Muscle of arm (tissue), 12 donors: ENCODE results near the gene HLA-A. TPM values are rescaled to one million over a fixed set of nuclear protein-coding genes. Genes with fewer than 3 reads are reported as not detected.

Experiments used
- DNase-seq: peaks from one replicate; pipeline ENCODE4 v3.0.0-alpha.2; 2013
- polyA plus RNA-seq, 12 donors: library from polyadenylated mRNA; unstranded; fragments of 120-200 nt; gene quantifications; one replicate each; pipeline ENCODE4 v1.2.1, GENCODE V29; 2013; ENCODE audit not compliant: insufficient read length in 12 of 12

Gene HLA-A
- polyA plus RNA-seq, 12 donors: 45.1 to 155 (median 101) TPM; not detected in 1

- DNase-seq: no peak
Observed at GRCh38 chr6:29982097-29982496, 39.8 kb downstream of the HLA-A start.

DNA sequence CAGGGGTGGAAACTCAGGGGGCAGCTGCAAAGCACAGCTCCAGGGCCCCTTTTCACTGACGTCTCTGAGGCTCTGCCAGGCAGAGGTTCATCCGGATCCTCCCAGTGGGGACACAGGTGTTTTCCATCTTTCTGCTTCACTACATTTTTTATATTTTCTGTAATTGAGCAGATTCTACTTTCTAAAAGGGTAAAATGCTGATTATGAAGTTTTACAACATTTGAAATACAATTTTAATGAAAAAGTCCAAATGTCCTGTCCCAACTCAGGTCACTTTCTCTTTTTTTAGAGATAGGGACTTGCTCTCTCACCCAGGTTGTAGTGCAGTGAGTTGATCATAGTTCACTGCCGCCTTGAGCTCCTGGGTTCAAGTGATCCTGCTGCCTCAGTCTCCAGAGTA is 41.9 kb downstream of the HLA-A start:
- no peak for DNase-seq

- no peak for DNase-seq
Observed at GRCh38 chr6:29984992-29985391, 42.7 kb downstream of the HLA-A start.

DNA sequence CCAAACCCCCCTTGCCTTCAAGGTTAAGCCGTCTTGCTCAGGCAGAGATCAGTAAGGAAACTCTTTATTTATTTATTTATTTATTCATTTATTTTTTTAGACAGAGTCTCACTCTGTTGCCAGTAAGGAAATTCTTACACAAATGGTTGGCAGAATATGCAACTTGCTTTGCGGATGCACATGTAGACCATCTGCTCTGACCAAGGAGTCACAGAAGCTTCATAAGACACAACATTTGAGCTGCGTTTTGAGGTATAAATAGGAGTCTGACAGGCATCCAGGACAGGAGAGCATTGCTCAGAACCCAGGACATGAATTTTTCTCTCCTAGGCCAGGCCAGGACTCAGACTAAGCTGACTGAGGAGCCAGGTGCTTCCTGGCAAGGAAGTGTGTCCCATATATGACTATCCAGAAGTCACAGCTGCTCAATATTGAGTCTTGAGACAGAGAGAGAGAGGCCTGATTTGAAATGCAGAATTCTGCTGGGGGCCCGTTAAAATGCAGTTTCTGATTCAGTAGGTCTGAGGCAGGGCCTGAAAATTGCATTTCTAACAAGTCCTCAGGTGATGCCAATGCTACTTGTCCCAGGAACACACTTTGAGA is 43.9 kb downstream of the HLA-A start:
- no peak for DNase-seq

DNA sequence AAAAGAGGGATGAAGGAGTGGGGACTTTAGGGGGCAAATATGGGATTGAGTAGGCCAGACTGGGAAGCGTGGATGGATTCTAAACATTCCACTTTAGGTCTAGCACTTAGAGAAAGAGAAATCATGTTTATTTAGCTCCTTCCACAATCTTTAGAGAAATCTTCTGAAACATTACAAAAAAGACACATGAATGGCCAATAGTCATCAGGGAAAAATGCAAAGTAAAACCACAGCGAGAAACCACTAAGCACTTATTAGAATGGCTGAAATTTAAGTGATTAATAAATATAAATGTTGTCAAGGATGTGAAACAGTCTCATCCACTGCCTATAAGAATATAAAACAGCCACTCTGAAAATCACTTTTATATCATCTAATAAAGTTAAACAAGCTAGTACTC is 46.9 kb downstream of the HLA-A start:
- DNase-seq: no peak

GRCh38 chr6:29990931-29991330 is 48.6 kb downstream of the HLA-A start:
- no peak for DNase-seq

- no peak for DNase-seq
Observed at GRCh38 chr6:29992807-29993206, 50.5 kb downstream of the HLA-A start.

- no peak for DNase-seq
Observed at GRCh38 chr6:29994826-29995225, 52.5 kb downstream of the HLA-A start.

- DNase-seq: no peak
Observed at GRCh38 chr6:29995340-29995777, 53.0 kb downstream of the HLA-A start.

Other genes starting within 250 kb of the HLA-A start
- 10 to 100 TPM in 2 of 12 donors, 1 to 10 TPM in 9, not detected in 1; 4.0 to 15.9 (median 6.8) TPM for gene HLA-F, start 219.1 kb upstream of the HLA-A start, polyA plus RNA-seq
- 10 to 100 TPM in 1 of 12 donors, 1 to 10 TPM in 8, under 1 TPM in 1, not detected in 2; 0.63 to 10.2 (median 5.4) TPM for gene HLA-G, start 114.7 kb upstream of the HLA-A start, polyA plus RNA-seq
- gene POLR1H, start 118.7 kb downstream of the HLA-A start, polyA plus RNA-seq: 10 to 100 TPM in 11 of 12 donors, not detected in 1; 17.4 to 30.2 (median 21.6) TPM
- gene PPP1R11, start 124.7 kb downstream of the HLA-A start, polyA plus RNA-seq: 10 to 100 TPM in 11 of 12 donors, not detected in 1; 30.6 to 69.3 (median 37.6) TPM
- 1 to 10 TPM in 3 of 12 donors, under 1 TPM in 7, not detected in 2; 0.29 to 5.0 (median 0.63) TPM for gene RNF39, start 133.2 kb downstream of the HLA-A start, polyA plus RNA-seq
- under 1 TPM in 2 of 12 donors, not detected in 10; 0.23 to 0.48 TPM for gene TRIM31, start 170.6 kb downstream of the HLA-A start, polyA plus RNA-seq
- under 1 TPM in 1 of 12 donors, not detected in 11; 0.13 TPM for gene TRIM40, start 193.6 kb downstream of the HLA-A start, polyA plus RNA-seq
- 1 to 10 TPM in 1 of 12 donors, under 1 TPM in 9, not detected in 2; 0.15 to 1.9 (median 0.45) TPM for gene TRIM10, start 218.7 kb downstream of the HLA-A start, polyA plus RNA-seq
- gene TRIM15, start 221.0 kb downstream of the HLA-A start, polyA plus RNA-seq: not detected